NCI-H2171 (cell line): ENCODE measurements around the gene SLC28A1.

Experiments used
- DNase-seq: peaks from one replicate; lab custom pipeline; 2025; lab: John Stamatoyannopoulos, UW

The SLC28A1 gene

GRCh38 chr15:84886211-84886983 lies 1.9 kb downstream of the SLC28A1 start:
- DNase-seq, result no peak

- no peak for DNase-seq
Observed at GRCh38 chr15:84886984-84887299, 2.5 kb downstream of the SLC28A1 start.

- no peak for DNase-seq
Observed at GRCh38 chr15:84887938-84888337, 3.5 kb downstream of the SLC28A1 start.

GRCh38 chr15:84888639-84889038 lies 4.2 kb downstream of the SLC28A1 start:
- peak; percentile 70 for DNase-seq

GRCh38 chr15:84889313-84889990 lies 5.0 kb downstream of the SLC28A1 start:
- peak; percentile 64 for DNase-seq

GRCh38 chr15:84889991-84890669 lies 5.7 kb downstream of the SLC28A1 start:
- DNase-seq, result no peak

GRCh38 chr15:84890670-84891162 lies 6.3 kb downstream of the SLC28A1 start:
- no peak for DNase-seq

- DNase-seq, result no peak
Observed at GRCh38 chr15:84891339-84891738, 6.9 kb downstream of the SLC28A1 start.

- no peak for DNase-seq
Observed at GRCh38 chr15:84892786-84893307, 8.4 kb downstream of the SLC28A1 start.

GRCh38 chr15:84893607-84894006 lies 9.1 kb downstream of the SLC28A1 start:
- DNase-seq, result no peak

- DNase-seq, result no peak
Observed at GRCh38 chr15:84894736-84895425, 10.4 kb downstream of the SLC28A1 start.

GRCh38 chr15:84898761-84899160 lies 14.3 kb downstream of the SLC28A1 start:
- no peak for DNase-seq

GRCh38 chr15:84899750-84900149 lies 15.3 kb downstream of the SLC28A1 start:
- no peak for DNase-seq

GRCh38 chr15:84901540-84901939 lies 17.1 kb downstream of the SLC28A1 start:
- no peak for DNase-seq

- no peak for DNase-seq
Observed at GRCh38 chr15:84903751-84904150, 19.3 kb downstream of the SLC28A1 start.

GRCh38 chr15:84904419-84904818 lies 20.0 kb downstream of the SLC28A1 start:
- DNase-seq, result no peak

- no peak for DNase-seq
Observed at GRCh38 chr15:84905016-84905916, 20.8 kb downstream of the SLC28A1 start.

GRCh38 chr15:84907731-84908130 lies 23.3 kb downstream of the SLC28A1 start:
- DNase-seq, result no peak

- DNase-seq, result no peak
Observed at GRCh38 chr15:84908564-84908963, 24.1 kb downstream of the SLC28A1 start.

GRCh38 chr15:84909029-84909428 lies 24.6 kb downstream of the SLC28A1 start:
- no peak for DNase-seq

GRCh38 chr15:84909782-84910181 lies 25.3 kb downstream of the SLC28A1 start:
- no peak for DNase-seq
